HEK293 (cell line): ENCODE data around the gene SLC38A8.

Experiments used
- CTCF ChIA-PET: fragments of 350-600 bp; formaldehyde crosslinking; extraction: SDS; loops from one replicate; lab custom pipeline; 2021; ENCODE audit warnings: antibody characterized with exemption; lab: Yijun Ruan, JAX
- POLR2A ChIA-PET: fragments of 300-600 bp; formaldehyde crosslinking; extraction: SDS; loops from one replicate; lab custom pipeline; 2020; ENCODE audit warnings: antibody characterized with exemption, inconsistent platforms; lab: Yijun Ruan, JAX
- H3K27ac ChIP-seq: fragments of 200-500 bp; sonication (Bioruptor generic); 2 replicates; pipeline ENCODE4 v1.5.1; 2014; ENCODE audit warnings: low read depth, low read length, control low read depth, inconsistent platforms; ENCODE audit errors: extremely low read depth
- H3K36me3 ChIP-seq, 2 experiments: fragments of 200-500 bp in 1 of 2; sonication (Bioruptor generic) in 1 of 2; 1 replicate in 1 of 2; 2 replicates in 1 of 2; pipeline ENCODE4 v1.5.1; 2014 to 2017; ENCODE audit warnings: inconsistent platforms in 2 of 2, low read length in 2 of 2; ENCODE audit not compliant: control insufficient read depth in 2 of 2, insufficient read depth in 1 of 2
- H3K4me1 ChIP-seq: fragments of 200-500 bp; sonication (Bioruptor generic); 2 replicates; pipeline ENCODE4 v1.5.1; 2014; ENCODE audit warnings: mild to moderate bottlenecking, low read length, inconsistent platforms; ENCODE audit not compliant: control insufficient read depth, insufficient read depth
- H3K4me3 ChIP-seq: 2 replicates; pipeline ENCODE4 v1.5.1; 2011; ENCODE audit warnings: low read depth, mild to moderate bottlenecking, control low read depth, low read length, moderate library complexity
- H3K9me3 ChIP-seq: fragments of 200-500 bp; sonication (Bioruptor generic); 2 replicates; pipeline ENCODE4 v1.5.1; 2014; ENCODE audit warnings: low read depth, low read length, inconsistent platforms; ENCODE audit not compliant: control insufficient read depth, insufficient read depth
- HOXA7 ChIP-seq: sonication (generic); formaldehyde crosslinking; IDR thresholded peaks from 2 replicates; pipeline ENCODE4 v1.8.1; 2022; ENCODE audit warnings: missing genetic modification reagents, borderline replicate concordance
- KLF10 ChIP-seq: fragments of 450-650 bp; IDR thresholded peaks from 2 replicates; pipeline ENCODE4 v1.5.1; 2018; ENCODE audit warnings: missing biosample characterization, mild to moderate bottlenecking, missing genetic modification characterization
- OSR2 ChIP-seq: fragments of 450-650 bp; formaldehyde crosslinking; IDR thresholded peaks from 2 replicates; pipeline ENCODE4 v1.5.1; 2016; ENCODE audit warnings: missing biosample characterization, missing genetic modification characterization
- REPIN1 ChIP-seq: fragments of 450-650 bp; formaldehyde crosslinking; IDR thresholded peaks from 2 replicates; pipeline ENCODE4 v1.5.1; 2017; ENCODE audit warnings: missing biosample characterization, missing genetic modification characterization, low read depth
- SALL2 ChIP-seq: fragments of 450-650 bp; formaldehyde crosslinking; IDR thresholded peaks from 2 replicates; pipeline ENCODE4 v1.5.0; 2017; ENCODE audit warnings: missing biosample characterization, mild to moderate bottlenecking, missing genetic modification characterization, borderline replicate concordance
- ZBTB11 ChIP-seq: fragments of 450-650 bp; formaldehyde crosslinking; conservative IDR thresholded peaks from 2 replicates; pipeline ENCODE4 v1.5.1; 2016; ENCODE audit warnings: low read depth, missing biosample characterization, missing genetic modification characterization
- ZNF138 ChIP-seq: fragments of 450-650 bp; formaldehyde crosslinking; IDR thresholded peaks from 2 replicates; pipeline ENCODE4 v1.5.1; 2016; ENCODE audit warnings: missing biosample characterization, missing genetic modification characterization, borderline replicate concordance
- ZNF157 ChIP-seq: fragments of 450-650 bp; formaldehyde crosslinking; IDR thresholded peaks from 2 replicates; pipeline ENCODE4 v1.5.1; 2016; ENCODE audit warnings: missing biosample characterization, missing genetic modification characterization
- ZNF18 ChIP-seq: fragments of 450-650 bp; formaldehyde crosslinking; IDR thresholded peaks from 2 replicates; pipeline ENCODE4 v1.5.1; 2016; ENCODE audit warnings: missing biosample characterization, missing genetic modification characterization
- ZNF239 ChIP-seq: fragments of 450-650 bp; formaldehyde crosslinking; IDR thresholded peaks from 2 replicates; pipeline ENCODE4 v1.5.1; 2016; ENCODE audit warnings: missing biosample characterization, missing genetic modification characterization
- ZNF302 ChIP-seq: fragments of 450-650 bp; formaldehyde crosslinking; IDR thresholded peaks from 2 replicates; pipeline ENCODE4 v1.5.1; 2016; ENCODE audit warnings: missing biosample characterization, missing genetic modification characterization, low read depth
- ZNF341 ChIP-seq: fragments of 450-650 bp; formaldehyde crosslinking; IDR thresholded peaks from 2 replicates; pipeline ENCODE4; 2016; ENCODE audit warnings: low read depth, missing biosample characterization, missing genetic modification characterization
- ZNF354C ChIP-seq: fragments of 450-650 bp; formaldehyde crosslinking; IDR thresholded peaks from 2 replicates; pipeline ENCODE4 v1.5.1; 2016; ENCODE audit warnings: missing biosample characterization, missing genetic modification characterization, low read depth, borderline replicate concordance
- ZNF558 ChIP-seq: fragments of 450-650 bp; formaldehyde crosslinking; IDR thresholded peaks from 2 replicates; pipeline ENCODE4 v1.5.1; 2016; ENCODE audit warnings: missing biosample characterization, missing genetic modification characterization
- ZNF560 ChIP-seq: fragments of 450-650 bp; formaldehyde crosslinking; IDR thresholded peaks from 2 replicates; pipeline ENCODE4 v1.5.1; 2017; ENCODE audit warnings: missing biosample characterization, missing genetic modification characterization, borderline replicate concordance
- ZNF596 ChIP-seq: fragments of 450-650 bp; IDR thresholded peaks from 2 replicates; pipeline ENCODE4 v1.5.0; 2018; ENCODE audit warnings: missing biosample characterization, mild to moderate bottlenecking, missing genetic modification characterization, moderate library complexity
- ZNF692 ChIP-seq: fragments of 450-650 bp; formaldehyde crosslinking; IDR thresholded peaks from 2 replicates; pipeline ENCODE4 v1.5.1; 2016; ENCODE audit warnings: missing biosample characterization, missing genetic modification characterization
- ZNF768 ChIP-seq: fragments of 450-650 bp; formaldehyde crosslinking; IDR thresholded peaks from 2 replicates; pipeline ENCODE4 v1.5.1; 2018; ENCODE audit warnings: missing biosample characterization, mild to moderate bottlenecking, missing genetic modification characterization
- ZNF830 ChIP-seq: fragments of 450-650 bp; IDR thresholded peaks from 2 replicates; pipeline ENCODE4 v1.5.0; 2018; ENCODE audit warnings: missing biosample characterization, missing genetic modification characterization, low read depth, mild to moderate bottlenecking, moderate library complexity

The SLC38A8 gene

GRCh38 chr16:84059111-84059510 lies 16.5 kb upstream of the SLC38A8 start (continued):
- TF ChIP-seq ZNF138 (tag by site-specific recombination): no peak
- TF ChIP-seq KLF10: no peak
- TF ChIP-seq ZNF302 (tag by site-specific recombination): no peak
- no peak for TF ChIP-seq HOXA7 (CRISPR knock-in tag)
- TF ChIP-seq ZNF157 (tag by site-specific recombination): no peak
- no peak for TF ChIP-seq ZNF341 (tag by site-specific recombination)
- no peak for TF ChIP-seq OSR2 (tag by site-specific recombination)
- TF ChIP-seq ZNF354C (tag by site-specific recombination): no peak
- TF ChIP-seq ZNF18 (tag by site-specific recombination): no peak

GRCh38 chr16:84058664-84059063 lies 16.1 kb upstream of the SLC38A8 start:
- CTCF ChIA-PET: interaction anchor here (0.7 to 4.8 kb wide), 4 partner anchors 10 to 105 kb away, joined by 3 to 36 read pairs (median 4); no protein-coding TSS in a partner anchor
- TF ChIP-seq REPIN1 (no peak), SALL2 (tag by site-specific recombination) (no peak), ZNF239 (tag by site-specific recombination) (no peak), ZNF768 (tag by site-specific recombination) (no peak), ZNF830 (no peak), ZNF558 (tag by site-specific recombination) (no peak), ZNF560 (tag by site-specific recombination) (no peak), ZBTB11 (tag by site-specific recombination) (no peak), ZNF596 (tag by site-specific recombination) (no peak), ZNF692 (tag by site-specific recombination) (no peak)
- TF ChIP-seq, all 188 proteins: peak for 0
- H3K4me1 ChIP-seq: no peaks in the 10 kb centered on the region
- POLR2A ChIA-PET: interaction anchor here (1.1 kb wide), 1 partner anchor 45 kb away, joined by 3 read pairs; no protein-coding TSS in a partner anchor
- H3K36me3 ChIP-seq: peaks cover 9 to 98% of the 10 kb centered on the region in 2 experiments
- H3K4me3 ChIP-seq: no peak overlapping the region
- H3K9me3 ChIP-seq: no peaks in the 10 kb centered on the region
- no peak overlapping the region for H3K27ac ChIP-seq
